NCI-H1105 (cell line): ENCODE measurements around the gene OPCML.
A peak's percentile ranks its signal among the peaks of the same experiment; 100 is the strongest.

Experiments used
- DNase-seq: peaks from one replicate; lab custom pipeline; 2025; lab: John Stamatoyannopoulos, UW

OPCML gene

GRCh38 chr11:132982772-132983640 lies 549.3 kb downstream of the OPCML start:
- DNase-seq: peak; percentile 93

- DNase-seq: no peak
Observed at GRCh38 chr11:132981131-132981956, 551.0 kb downstream of the OPCML start.

DNA sequence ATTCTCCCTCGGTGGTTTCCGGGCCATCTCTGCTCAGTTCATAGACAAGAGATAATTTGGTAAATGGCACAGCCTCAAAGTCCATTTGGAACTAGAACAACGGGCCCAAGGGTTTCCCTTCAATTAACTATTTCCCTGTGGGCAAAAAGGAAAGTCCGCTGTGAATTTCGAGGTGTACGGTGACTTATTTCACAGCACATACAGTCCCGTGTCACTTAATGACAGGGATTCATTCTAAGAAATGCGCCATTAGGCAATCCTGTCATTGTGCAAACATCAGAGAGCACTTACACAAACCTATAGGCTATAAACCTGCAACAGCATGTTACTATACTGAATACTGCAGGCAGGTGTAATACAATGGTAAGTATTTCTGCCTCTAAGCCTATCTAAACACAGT lies 551.6 kb downstream of the OPCML start:
- DNase-seq: no peak

GRCh38 chr11:132977746-132978145 lies 554.6 kb downstream of the OPCML start:
- DNase-seq: no peak

GRCh38 chr11:132977241-132977640 lies 555.1 kb downstream of the OPCML start:
- DNase-seq: peak; percentile 80

- no peak for DNase-seq
Observed at GRCh38 chr11:132976115-132976514, 556.2 kb downstream of the OPCML start.

DNA sequence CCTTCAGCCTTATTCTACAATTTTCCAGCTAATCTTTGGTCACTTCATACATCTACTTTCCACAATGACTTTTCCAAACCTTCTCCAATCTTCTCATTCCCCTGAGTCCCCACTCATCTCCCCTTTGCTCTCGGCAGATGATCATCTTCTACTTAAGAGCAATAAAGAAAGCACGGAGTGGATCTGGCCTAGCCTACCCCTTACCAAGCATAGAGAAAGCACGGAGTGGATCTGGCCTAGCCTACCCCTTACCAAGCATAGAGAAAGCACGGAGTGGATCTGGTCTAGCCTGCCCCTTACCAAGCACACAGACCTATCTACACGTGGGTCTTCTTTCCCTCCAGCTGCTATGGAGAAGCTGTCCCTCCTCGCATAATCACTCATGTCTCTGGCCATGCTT lies 558.6 kb downstream of the OPCML start:
- no peak for DNase-seq

- DNase-seq: no peak
Observed at GRCh38 chr11:132972565-132972964, 559.7 kb downstream of the OPCML start.

DNA sequence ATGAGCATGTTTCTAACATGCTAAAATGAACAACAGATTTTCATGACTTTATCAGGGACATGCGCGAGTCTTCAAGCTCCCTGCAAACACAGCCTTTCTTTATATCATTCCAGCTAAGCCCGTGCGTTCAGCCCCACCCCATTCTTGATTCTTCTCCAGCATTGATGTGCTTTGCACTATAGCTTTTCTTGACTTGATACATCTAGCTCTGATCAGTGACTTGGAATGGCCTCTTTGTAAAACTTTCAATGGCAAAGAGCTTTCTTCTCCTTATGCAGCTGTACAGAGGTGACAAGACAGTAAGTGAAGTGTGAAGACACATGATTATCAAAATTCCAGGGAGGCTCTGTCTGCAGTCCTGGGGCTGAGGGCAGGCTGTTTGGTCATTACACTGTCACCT lies 561.0 kb downstream of the OPCML start:
- DNase-seq: no peak

DNA sequence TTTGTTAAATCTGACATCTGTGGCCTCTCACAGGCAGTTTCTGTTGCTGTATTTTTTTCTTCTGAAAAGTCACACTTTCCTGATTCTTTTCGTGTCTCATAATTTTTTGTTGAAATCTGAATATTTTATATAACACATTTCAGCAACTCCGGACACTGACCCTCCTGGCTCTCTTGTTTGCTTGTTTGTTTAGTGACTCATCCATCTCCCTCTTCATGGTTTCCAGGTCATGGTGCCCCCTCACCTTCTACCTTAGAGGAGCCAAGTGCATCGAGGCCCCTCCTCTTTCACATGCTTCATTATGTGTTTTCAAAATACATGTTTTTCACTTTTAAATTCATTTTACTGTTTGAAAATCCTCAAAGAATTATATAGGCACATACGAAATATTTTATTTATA lies 562.4 kb downstream of the OPCML start:
- DNase-seq: no peak

DNA sequence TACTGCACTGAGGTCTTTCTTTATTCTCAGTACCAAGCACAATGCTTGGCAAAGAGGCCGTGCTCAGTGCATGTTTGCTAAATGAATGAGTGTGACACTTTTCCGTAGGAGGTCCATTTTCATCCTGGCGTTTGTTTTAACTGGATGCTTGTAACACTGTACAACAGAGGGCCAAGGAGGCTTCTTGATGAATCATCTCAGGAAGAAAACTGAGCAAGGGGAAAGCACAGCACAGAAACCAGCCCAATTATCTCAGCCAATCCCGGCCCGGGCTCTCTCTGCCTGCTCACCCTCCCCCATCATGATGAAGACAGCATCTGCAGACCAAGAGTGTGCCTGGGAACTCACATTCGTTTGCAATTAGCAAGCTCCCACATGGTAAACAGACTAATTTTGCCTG lies 570.3 kb downstream of the OPCML start:
- DNase-seq: no peak

GRCh38 chr11:132961453-132961852 lies 570.8 kb downstream of the OPCML start:
- DNase-seq: no peak

DNA sequence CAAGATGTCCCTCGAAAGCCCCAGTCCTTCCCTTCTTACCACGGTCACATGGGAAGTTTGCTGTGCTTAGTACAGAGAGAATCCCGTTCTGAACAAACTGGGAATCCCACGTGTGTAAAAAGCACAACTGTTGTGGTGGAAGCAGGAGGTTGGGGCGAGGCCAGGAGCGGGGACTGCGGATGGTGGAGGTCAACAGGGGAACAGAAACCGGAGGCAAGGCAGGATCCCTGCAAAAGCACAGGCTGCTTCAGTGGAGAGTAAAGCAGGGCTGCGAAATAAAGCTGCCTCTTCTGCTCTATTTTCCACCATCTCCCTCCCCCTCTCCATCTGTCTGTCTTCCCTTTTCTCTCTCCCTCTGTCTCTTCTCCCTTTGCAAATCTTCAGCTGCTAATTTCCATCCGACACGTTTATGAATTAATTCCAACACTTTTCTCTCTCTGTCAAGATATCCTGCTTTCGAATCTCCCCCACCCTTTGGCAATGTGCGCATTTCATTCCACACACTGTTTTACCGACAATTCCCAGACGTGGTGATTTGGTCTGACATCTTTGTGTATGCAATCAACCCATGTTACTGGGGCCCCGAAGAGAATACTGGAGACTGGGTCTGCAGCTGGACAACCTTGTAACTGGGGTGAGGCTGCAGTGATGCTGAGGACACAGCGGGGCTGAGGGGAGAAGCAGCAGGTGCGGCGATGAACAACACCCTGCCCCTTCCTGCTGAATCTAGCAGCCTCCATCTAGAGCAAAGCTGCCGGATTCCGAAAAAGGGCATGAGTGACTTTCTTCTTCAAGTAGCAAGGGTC lies 571.8 kb downstream of the OPCML start:
- DNase-seq: no peak

DNA sequence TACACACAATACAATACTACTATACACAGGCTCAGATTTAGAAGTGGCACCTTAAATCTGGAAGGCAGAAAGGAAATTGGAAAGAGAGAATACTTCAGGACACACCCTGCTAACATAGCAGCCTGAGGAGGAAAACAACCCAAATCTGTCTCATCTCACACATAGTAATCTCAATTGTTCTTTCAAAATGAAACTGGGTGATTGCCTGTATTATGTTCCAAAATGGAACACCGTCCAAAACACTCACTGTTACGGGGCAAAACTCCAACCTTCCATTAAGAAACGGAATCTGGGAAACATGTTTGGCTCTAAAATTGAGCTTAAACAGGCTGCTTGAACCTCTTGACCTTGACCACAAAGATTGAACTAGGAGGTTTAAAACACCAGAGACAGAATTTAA lies 572.6 kb downstream of the OPCML start:
- DNase-seq: no peak

DNA sequence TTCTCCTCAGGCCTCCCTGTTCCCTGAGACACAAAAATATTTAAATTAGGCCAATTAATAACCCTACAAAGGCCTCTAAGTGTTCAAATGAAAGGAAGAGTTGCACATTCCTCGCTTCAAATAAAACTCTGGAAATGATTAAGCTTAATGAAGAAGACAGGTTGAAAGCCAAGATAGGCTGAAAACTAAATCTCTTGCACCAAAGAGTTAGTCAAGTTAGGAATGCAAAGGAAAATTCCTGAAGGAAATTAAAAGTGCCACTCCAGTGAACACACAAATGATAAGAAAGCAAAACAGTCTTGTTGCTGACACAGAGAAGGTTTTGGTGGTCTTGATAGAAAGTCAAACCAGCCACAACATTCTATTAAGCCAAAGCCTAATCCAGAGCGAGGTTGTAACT lies 574.4 kb downstream of the OPCML start:
- DNase-seq: no peak

DNA sequence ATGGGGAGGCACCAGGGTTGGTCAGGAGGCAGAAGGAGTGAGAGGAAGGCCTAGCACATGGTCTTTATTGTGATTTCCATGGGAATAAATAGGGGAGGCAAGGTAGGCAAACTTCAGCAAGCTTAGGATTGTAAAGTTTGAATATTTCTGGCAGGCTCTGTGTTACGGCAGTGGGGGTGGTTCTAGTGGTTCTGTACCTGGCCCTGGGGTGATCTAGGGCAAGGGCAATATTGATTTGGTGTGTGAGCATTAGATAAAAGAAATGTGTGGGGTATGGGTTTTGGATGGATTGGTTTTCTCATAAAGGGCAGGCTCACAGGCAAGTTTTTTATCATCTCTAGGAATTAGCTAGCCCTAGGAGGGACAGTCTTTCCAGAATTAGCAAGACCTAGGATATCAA lies 584.0 kb downstream of the OPCML start:
- no peak for DNase-seq

- DNase-seq: no peak
Observed at GRCh38 chr11:132944569-132944944, 587.7 kb downstream of the OPCML start.

DNA sequence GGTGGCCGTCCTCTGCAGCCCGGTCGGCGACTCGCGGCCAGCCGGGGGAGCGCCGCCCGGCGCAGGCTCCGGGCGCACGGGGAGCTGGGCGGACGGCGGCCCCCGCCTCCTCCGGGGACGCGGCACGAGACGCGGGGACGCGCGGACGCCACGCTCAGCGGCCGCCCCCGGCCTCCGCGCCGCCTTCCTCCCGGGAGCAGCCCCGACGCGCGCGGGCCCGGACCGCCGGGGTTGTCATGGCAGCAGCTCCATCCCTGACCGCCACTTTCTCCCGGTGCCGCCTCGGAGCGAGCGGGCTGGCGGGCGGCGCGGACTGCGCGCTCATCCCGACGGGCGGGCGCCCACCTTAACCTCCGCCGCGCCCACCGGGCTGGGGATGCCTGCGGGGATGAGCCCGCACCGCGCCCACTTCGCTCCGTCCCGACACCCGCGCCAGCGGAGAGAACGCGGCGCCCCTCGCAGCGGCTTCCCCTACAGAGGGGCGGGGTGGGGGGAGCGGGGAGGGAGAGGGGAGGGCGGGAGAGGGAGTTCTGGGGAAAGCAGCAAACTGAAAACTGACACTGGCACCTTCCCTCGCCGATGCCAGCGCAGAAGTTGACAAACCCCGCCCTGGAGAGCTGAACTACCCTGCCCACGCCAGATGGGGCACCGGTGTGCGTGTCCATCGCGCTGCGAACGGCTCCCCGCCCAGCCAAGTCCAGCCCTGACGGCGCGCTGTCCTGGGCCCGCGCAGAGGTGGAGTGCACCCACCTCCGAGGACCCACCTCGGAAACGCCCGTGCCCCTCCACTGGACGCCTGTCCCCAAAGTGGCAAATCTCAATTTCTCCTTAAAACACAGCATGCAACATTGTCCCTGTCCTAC lies 588.4 kb downstream of the OPCML start:
- peak; percentile 61 for DNase-seq

GRCh38 chr11:132943357-132943705 lies 589.0 kb downstream of the OPCML start:
- DNase-seq: peak; percentile 53

DNA sequence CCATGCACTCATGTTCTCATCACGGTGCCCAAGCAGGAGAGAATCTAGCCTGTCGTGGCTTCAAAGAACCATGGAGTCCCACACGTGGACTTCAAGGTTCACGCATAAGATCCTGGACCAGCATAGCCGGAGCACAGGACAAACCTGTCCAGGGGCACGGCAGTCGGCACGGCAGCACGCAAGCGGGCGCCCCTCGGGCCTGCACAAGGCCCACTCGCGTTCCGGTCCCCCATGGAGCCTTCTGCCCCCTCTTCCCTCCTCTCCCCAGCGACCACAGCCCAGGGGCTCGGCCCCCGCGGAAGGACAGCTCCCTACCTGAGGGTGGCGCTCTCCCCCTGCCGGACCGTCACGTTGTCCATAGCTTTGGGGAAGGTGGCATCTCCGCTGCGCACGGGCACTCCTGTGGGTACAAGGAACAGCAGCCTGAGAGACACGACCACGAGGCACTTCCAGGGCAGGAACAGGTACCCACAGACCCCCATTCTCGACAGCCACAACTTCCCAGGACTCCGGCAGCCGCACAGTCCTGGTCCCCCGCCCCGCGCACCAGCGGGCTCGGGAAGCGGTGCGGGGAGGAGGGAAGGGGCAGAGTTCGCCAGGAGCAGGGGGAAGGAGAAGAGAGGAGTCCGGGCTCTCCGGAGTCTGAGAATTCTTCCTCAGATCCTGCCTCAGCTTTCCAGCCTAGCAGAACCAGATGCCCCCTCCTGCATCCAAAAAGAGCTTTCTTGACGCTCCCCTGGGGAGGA lies 589.5 kb downstream of the OPCML start:
- DNase-seq: no peak

DNA sequence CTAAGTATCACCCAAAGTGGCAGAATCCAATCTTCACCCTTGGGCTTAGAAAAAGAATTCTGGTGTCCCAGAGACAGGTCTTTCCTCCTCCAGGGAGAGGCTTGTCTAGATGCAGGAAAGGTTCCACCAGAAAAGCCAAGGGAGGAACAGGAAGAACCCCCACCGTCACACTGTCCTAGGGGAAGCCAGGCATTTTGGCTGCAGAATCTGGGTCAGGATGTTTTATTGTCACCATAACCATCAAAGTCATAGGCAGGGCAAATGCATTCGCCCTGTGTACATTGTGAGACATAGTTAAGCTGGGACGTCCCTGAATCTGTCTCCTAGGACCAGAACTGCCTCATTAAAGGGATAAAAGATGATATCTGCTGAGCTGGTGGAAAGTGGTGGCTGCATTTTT lies 590.5 kb downstream of the OPCML start:
- no peak for DNase-seq
